Osteocyte (in vitro differentiated cells): Measurements from ENCODE around the gene APOL5. TPM values are rescaled to one million over a fixed set of nuclear protein-coding genes. Genes with fewer than 3 reads are reported as not detected.

Source experiments
- DNase-seq: peaks from one replicate; pipeline ENCODE4 v3.0.0; 2021; ENCODE audit warnings: mixed read lengths; ENCODE audit not compliant: unreplicated experiment; ENCODE audit errors: extremely low spot score
- H3K27ac Mint-ChIP-seq: one replicate; pipeline ENCODE4 v1.8.0; 2021; ENCODE audit warnings: mild to moderate bottlenecking, mixed read lengths; ENCODE audit not compliant: unreplicated experiment
- H3K27me3 Mint-ChIP-seq: one replicate; pipeline ENCODE4 v1.8.0; 2021; ENCODE audit warnings: mixed read lengths; ENCODE audit not compliant: unreplicated experiment
- H3K36me3 Mint-ChIP-seq: one replicate; pipeline ENCODE4 v1.8.0; 2021; ENCODE audit warnings: mixed read lengths; ENCODE audit not compliant: unreplicated experiment
- H3K4me1 Mint-ChIP-seq: one replicate; pipeline ENCODE4 v1.8.0; 2021; ENCODE audit warnings: mixed read lengths; ENCODE audit not compliant: unreplicated experiment
- H3K4me3 Mint-ChIP-seq: one replicate; pipeline ENCODE4 v1.8.0; 2021; ENCODE audit warnings: mild to moderate bottlenecking, moderate library complexity, mixed read lengths; ENCODE audit not compliant: unreplicated experiment
- H3K9me3 Mint-ChIP-seq: one replicate; pipeline ENCODE4 v1.8.0; 2021; ENCODE audit warnings: mixed read lengths; ENCODE audit not compliant: unreplicated experiment
- CTCF ChIP-seq: fragments of 200-600 bp; sonication (generic); IDR thresholded peaks from 2 replicates; pipeline ENCODE4 v1.5.0; 2021; ENCODE audit warnings: antibody characterized with exemption, mild to moderate bottlenecking, moderate library complexity
- total RNA-seq: library from RNA; stranded (reverse); gene quantifications from 2 replicates; pipeline ENCODE4 v1.2.1, GENCODE V29; 2021

The APOL5 gene
- total RNA-seq, 1 donor from 2014 or later = not detected

- no peak for DNase-seq
- peak overlapping the region; percentile 32 for H3K27ac Mint-ChIP-seq
- no peak overlapping the region for H3K4me3 Mint-ChIP-seq
These were observed 8.8 kb upstream of the APOL5 start for GRCh38 chr22:35708917-35709316.

GRCh38 chr22:35711336-35711735, 6.3 kb upstream of the APOL5 start:
- Mint-ChIP-seq H3K36me3 (no peaks in the 10 kb centered on the region), H3K27ac (no peak overlapping the region), H3K27me3 (peaks cover 5% of the 10 kb centered on the region), H3K4me1 (peaks cover 18% of the 10 kb centered on the region), H3K4me3 (no peak overlapping the region), H3K9me3 (no peaks in the 10 kb centered on the region)
- no peak for DNase-seq
- TF ChIP-seq CTCF = no peak

More at GRCh38 chr22:35708917-35709316, 8.8 kb upstream of the APOL5 start:
- Mint-ChIP-seq H3K4me1 (peaks cover 31% of the 10 kb centered on the region), H3K9me3 (no peaks in the 10 kb centered on the region), H3K36me3 (no peaks in the 10 kb centered on the region), H3K27me3 (no peaks in the 10 kb centered on the region)
- no peak for TF ChIP-seq CTCF

- no peak for TF ChIP-seq CTCF
- Mint-ChIP-seq H3K4me3 (no peak overlapping the region), H3K36me3 (no peaks in the 10 kb centered on the region), H3K27me3 (peaks cover 5% of the 10 kb centered on the region), H3K4me1 (peaks cover 15% of the 10 kb centered on the region), H3K9me3 (no peaks in the 10 kb centered on the region), H3K27ac (no peak overlapping the region)
- DNase-seq = no peak
These were observed 5.0 kb upstream of the APOL5 start for GRCh38 chr22:35712672-35713071.

- TF ChIP-seq CTCF = no peak
- no peak overlapping the region for H3K27ac Mint-ChIP-seq
- peaks cover 5% of the 10 kb centered on the region for H3K27me3 Mint-ChIP-seq
- H3K4me3 Mint-ChIP-seq = no peak overlapping the region
- no peak for DNase-seq
- no peaks in the 10 kb centered on the region for H3K36me3 Mint-ChIP-seq
- no peaks in the 10 kb centered on the region for H3K4me1 Mint-ChIP-seq
- peaks cover 3% of the 10 kb centered on the region for H3K9me3 Mint-ChIP-seq
These were observed 1.7 kb downstream of the APOL5 start for GRCh38 chr22:35719212-35719875.

- H3K4me1 Mint-ChIP-seq = no peaks in the 10 kb centered on the region
- DNase-seq = no peak
- H3K27ac Mint-ChIP-seq = no peak overlapping the region
- no peaks in the 10 kb centered on the region for H3K36me3 Mint-ChIP-seq
- H3K4me3 Mint-ChIP-seq = no peak overlapping the region
- H3K9me3 Mint-ChIP-seq = peaks cover 3% of the 10 kb centered on the region
- H3K27me3 Mint-ChIP-seq = no peaks in the 10 kb centered on the region
- no peak for TF ChIP-seq CTCF
These were observed 4.3 kb downstream of the APOL5 start for GRCh38 chr22:35721960-35722359.
